OCI-LY7 (cell line): ENCODE measurements around the gene IL6R.

Source experiments
- EZH2phosphoT487 ChIP-seq: fragments of 200-600 bp; sonication (generic); IDR thresholded peaks from 2 replicates; pipeline ENCODE4 v1.6.1; 2018; ENCODE audit warnings: low read depth, borderline replicate concordance, mild to moderate bottlenecking, mixed run types, antibody characterized with exemption, low read length, moderate library complexity, mixed read lengths
- TF ChIP-seq, protein P1 (sequence below): fragments of 200-600 bp; sonication (generic); conservative IDR thresholded peaks from 2 replicates; pipeline ENCODE4 v1.5.1; 2014; ENCODE audit warnings: mild to moderate bottlenecking, antibody characterized with exemption, low read length, moderate library complexity, mixed read lengths

DNA sequence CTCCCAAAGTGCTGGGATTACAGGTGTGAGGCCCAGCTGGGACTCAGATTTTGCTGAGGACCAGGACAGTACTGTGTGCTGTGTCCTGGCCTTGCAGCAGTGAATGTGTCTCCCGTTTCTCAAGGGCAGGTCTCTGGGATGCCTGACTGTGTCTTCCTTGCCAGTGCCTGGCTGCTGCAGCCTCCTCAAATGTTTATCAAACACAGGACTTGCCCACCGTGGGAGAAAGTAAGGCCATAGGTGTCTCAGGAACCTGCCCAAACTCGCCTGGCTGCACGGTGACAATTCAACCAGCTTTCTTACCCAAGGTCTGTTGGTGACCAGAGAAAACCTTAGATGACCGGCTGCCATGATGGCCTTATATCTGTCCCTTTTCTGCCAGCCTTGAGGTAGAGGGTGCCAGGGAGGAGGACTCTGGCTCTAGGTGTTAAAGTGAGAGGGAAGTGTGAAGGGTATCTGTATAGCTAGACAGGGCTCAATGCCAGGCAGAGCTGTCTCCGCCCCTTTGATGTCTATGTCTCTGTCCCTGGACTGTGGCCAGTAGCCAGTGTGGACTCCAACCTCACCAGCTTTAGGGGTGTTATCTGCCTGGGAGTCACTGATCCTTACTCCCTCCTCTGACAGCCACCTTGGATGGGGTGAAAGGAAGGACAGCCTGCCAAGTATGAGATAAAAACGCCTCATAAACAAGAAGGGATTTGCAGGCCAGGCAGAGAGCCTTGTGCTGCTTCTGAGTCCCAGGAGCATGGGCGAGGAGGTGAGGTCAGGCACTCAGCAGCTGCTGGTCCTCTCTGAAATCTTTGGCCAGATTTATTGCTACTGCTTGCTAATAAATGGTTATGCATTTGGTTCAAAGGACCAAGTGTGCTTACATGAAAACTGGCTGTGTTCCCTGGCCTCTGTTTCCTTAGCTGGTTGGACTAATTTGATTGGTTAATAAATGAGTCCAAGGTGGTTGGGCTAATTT lies 22.3 kb downstream of the IL6R start:
- TF ChIP-seq, protein P1, sequence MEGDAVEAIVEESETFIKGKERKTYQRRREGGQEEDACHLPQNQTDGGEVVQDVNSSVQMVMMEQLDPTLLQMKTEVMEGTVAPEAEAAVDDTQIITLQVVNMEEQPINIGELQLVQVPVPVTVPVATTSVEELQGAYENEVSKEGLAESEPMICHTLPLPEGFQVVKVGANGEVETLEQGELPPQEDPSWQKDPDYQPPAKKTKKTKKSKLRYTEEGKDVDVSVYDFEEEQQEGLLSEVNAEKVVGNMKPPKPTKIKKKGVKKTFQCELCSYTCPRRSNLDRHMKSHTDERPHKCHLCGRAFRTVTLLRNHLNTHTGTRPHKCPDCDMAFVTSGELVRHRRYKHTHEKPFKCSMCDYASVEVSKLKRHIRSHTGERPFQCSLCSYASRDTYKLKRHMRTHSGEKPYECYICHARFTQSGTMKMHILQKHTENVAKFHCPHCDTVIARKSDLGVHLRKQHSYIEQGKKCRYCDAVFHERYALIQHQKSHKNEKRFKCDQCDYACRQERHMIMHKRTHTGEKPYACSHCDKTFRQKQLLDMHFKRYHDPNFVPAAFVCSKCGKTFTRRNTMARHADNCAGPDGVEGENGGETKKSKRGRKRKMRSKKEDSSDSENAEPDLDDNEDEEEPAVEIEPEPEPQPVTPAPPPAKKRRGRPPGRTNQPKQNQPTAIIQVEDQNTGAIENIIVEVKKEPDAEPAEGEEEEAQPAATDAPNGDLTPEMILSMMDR, result no peak
- TF ChIP-seq EZH2phosphoT487, result no peak
